Smooth muscle cell (in vitro differentiated cells): ENCODE data around the gene IRX4. TPM values are rescaled to one million over a fixed set of nuclear protein-coding genes. Genes with fewer than 3 reads are reported as not detected.

ENCODE experiments used
- DNase-seq: peaks from one replicate; lab custom pipeline; 2025; ENCODE audit not compliant: unreplicated experiment; lab: John Stamatoyannopoulos, UW
- H2AFZ ChIP-seq: fragments of 200-600 bp; sonication (generic); 2 replicates; pipeline ENCODE4 v1.6.0; 2016; ENCODE audit warnings: antibody characterized with exemption, low read depth, mild to moderate bottlenecking
- H3F3A ChIP-seq: fragments of 200-600 bp; sonication (generic); 2 replicates; pipeline ENCODE4 v1.6.0; 2017; ENCODE audit warnings: antibody characterized with exemption, low read depth
- H3K27ac ChIP-seq: fragments of 200-600 bp; sonication (generic); 2 replicates; pipeline ENCODE4 v1.5.1; 2016; ENCODE audit warnings: low read depth, mild to moderate bottlenecking
- H3K27me3 ChIP-seq: fragments of 200-600 bp; sonication (generic); 2 replicates; pipeline ENCODE4 v1.6.1; 2016; ENCODE audit warnings: low read depth, mild to moderate bottlenecking
- H3K36me3 ChIP-seq: fragments of 200-600 bp; sonication (generic); 2 replicates; pipeline ENCODE4 v1.5.1; 2016; ENCODE audit warnings: low read depth
- H3K4me1 ChIP-seq: fragments of 200-600 bp; sonication (generic); 2 replicates; pipeline ENCODE4 v1.5.1; 2016; ENCODE audit warnings: low read depth
- H3K4me2 ChIP-seq: fragments of 200-600 bp; sonication (generic); 2 replicates; pipeline ENCODE4 v1.6.0; 2016; ENCODE audit warnings: mild to moderate bottlenecking
- H3K4me3 ChIP-seq: fragments of 200-600 bp; sonication (generic); 2 replicates; pipeline ENCODE4 v1.5.1; 2016; ENCODE audit warnings: mild to moderate bottlenecking
- H3K79me2 ChIP-seq: fragments of 200-600 bp; sonication (generic); 2 replicates; pipeline ENCODE4 v1.6.0; 2016; ENCODE audit warnings: low read depth, mild to moderate bottlenecking
- H3K9ac ChIP-seq: fragments of 200-600 bp; sonication (generic); 2 replicates; pipeline ENCODE4 v1.6.0; 2016; ENCODE audit warnings: low read depth
- H3K9me3 ChIP-seq: fragments of 200-600 bp; sonication (generic); replicated peaks from 2 replicates; pipeline ENCODE4 v1.5.1; 2016; ENCODE audit warnings: low read depth
- H4K20me1 ChIP-seq: fragments of 200-600 bp; sonication (generic); 2 replicates; pipeline ENCODE4 v1.6.0; 2016; ENCODE audit warnings: low read depth
- WGBS: methylation state at CpG from one replicate; pipeline ENCODE4 v1.1.7; 2016; ENCODE audit warnings: low lambda C conversion rate; 5-methylcytosine and 5-hydroxymethylcytosine counted together
- polyA plus RNA-seq: library from polyadenylated mRNA; unstranded; fragments of >200 nt; fragmentation: Nextera tagmentation; extraction: Ambion mirVana; gene quantifications from 2 replicates; pipeline ENCODE4 v1.2.1, GENCODE V29; 2016
- total RNA-seq: library from RNA; depleted of rRNA; stranded (reverse); fragments of >200 nt; gene quantifications from 2 replicates; pipeline ENCODE4 v1.2.3, GENCODE V29; 2014
- TF ChIP-seq, protein P1 (sequence below): fragments of 200-600 bp; sonication (generic); IDR thresholded peaks from 2 replicates; pipeline ENCODE4 v1.5.1; 2017; ENCODE audit warnings: borderline replicate concordance, mild to moderate bottlenecking, antibody characterized with exemption; ENCODE audit not compliant: insufficient read depth, poor library complexity, severe bottlenecking

The IRX4 gene
- total and polyA plus RNA-seq, 2 experiments from 2014 or later, result 0.18 to 0.40 TPM

- H3K27me3 ChIP-seq, result peaks cover 100% of the 10 kb centered on the region
- H3K4me2 ChIP-seq, result no peak overlapping the region
- H3K4me3 ChIP-seq, result no peak overlapping the region
- WGBS, result no CpG with 5 or more reads among the region's 10 CpGs
- DNase-seq, result no peak
- no peaks in the 10 kb centered on the region for H3K79me2 ChIP-seq
- H3K27ac ChIP-seq, result no peak overlapping the region
- TF ChIP-seq, protein P1, sequence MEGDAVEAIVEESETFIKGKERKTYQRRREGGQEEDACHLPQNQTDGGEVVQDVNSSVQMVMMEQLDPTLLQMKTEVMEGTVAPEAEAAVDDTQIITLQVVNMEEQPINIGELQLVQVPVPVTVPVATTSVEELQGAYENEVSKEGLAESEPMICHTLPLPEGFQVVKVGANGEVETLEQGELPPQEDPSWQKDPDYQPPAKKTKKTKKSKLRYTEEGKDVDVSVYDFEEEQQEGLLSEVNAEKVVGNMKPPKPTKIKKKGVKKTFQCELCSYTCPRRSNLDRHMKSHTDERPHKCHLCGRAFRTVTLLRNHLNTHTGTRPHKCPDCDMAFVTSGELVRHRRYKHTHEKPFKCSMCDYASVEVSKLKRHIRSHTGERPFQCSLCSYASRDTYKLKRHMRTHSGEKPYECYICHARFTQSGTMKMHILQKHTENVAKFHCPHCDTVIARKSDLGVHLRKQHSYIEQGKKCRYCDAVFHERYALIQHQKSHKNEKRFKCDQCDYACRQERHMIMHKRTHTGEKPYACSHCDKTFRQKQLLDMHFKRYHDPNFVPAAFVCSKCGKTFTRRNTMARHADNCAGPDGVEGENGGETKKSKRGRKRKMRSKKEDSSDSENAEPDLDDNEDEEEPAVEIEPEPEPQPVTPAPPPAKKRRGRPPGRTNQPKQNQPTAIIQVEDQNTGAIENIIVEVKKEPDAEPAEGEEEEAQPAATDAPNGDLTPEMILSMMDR, result no peak
- no peaks in the 10 kb centered on the region for H3F3A ChIP-seq
- H4K20me1 ChIP-seq, result no peaks in the 10 kb centered on the region
- H3K36me3 ChIP-seq, result no peaks in the 10 kb centered on the region
- peaks cover 23% of the 10 kb centered on the region for H3K4me1 ChIP-seq
- H2AFZ ChIP-seq, result no peak overlapping the region
- H3K9me3 ChIP-seq, result no peaks in the 10 kb centered on the region
- H3K9ac ChIP-seq, result no peak overlapping the region
These were observed 1.6 kb downstream of the IRX4 start for GRCh38 chr5:1881098-1881572.

DNA sequence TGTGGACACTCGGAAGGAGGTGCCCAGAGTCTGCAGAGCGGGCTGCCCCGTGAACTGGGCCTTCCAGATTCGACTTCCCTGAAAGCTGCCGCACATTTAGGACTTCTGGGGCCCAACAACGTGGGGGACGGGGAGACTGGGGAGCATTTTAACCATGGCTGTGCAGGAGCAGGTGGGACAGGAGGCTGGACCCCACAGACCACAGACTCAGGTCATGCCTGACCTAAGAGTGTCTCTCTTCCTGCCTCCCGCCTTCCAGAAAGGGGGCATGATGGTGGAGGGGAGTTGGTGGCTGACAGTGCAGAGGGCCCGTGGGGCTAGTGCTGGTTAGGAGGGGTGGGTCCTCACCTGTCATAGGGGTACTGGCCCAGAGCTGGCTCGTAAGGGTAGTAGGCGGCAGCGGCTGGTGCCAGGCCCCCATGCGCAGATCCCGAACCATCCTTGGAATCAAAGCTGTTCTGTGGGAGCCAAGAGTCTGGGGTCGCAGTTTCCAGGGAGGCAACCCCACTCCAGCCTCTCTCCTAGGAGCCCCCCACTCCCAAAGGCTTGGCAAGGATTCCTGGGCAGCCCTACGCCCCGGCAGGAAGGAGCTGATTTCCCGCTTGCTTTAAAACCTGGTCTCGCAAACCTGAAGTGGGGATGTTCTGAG lies 2.2 kb downstream of the IRX4 start:
- H3K27me3 ChIP-seq, result peaks cover 100% of the 10 kb centered on the region
- H4K20me1 ChIP-seq, result no peaks in the 10 kb centered on the region
- DNase-seq, result no peak
- no peak overlapping the region for H3K27ac ChIP-seq
- H2AFZ ChIP-seq, result no peak overlapping the region
- no peaks in the 10 kb centered on the region for H3K9me3 ChIP-seq
- H3K9ac ChIP-seq, result no peak overlapping the region
- no peaks in the 10 kb centered on the region for H3K79me2 ChIP-seq
- peaks cover 29% of the 10 kb centered on the region for H3K4me1 ChIP-seq
- no peak overlapping the region for H3K4me2 ChIP-seq
- H3K36me3 ChIP-seq, result no peaks in the 10 kb centered on the region
- TF ChIP-seq, protein P1, result no peak
- 60% methylated on average over 19 of the region's 19 CpGs for WGBS
- no peak overlapping the region for H3K4me3 ChIP-seq
- no peaks in the 10 kb centered on the region for H3F3A ChIP-seq

GRCh38 chr5:1879292-1880263 lies 3.1 kb downstream of the IRX4 start:
- H3K9me3 ChIP-seq, result no peaks in the 10 kb centered on the region
- H3K4me2 ChIP-seq, result no peak overlapping the region
- H3K27ac ChIP-seq, result no peak overlapping the region
- H3K4me3 ChIP-seq, result no peak overlapping the region
- H3K79me2 ChIP-seq, result no peaks in the 10 kb centered on the region
- TF ChIP-seq, protein P1, result no peak
- H4K20me1 ChIP-seq, result no peaks in the 10 kb centered on the region
- peaks cover 100% of the 10 kb centered on the region for H3K27me3 ChIP-seq
- no peaks in the 10 kb centered on the region for H3F3A ChIP-seq
- no peak overlapping the region for H2AFZ ChIP-seq
- peaks cover 29% of the 10 kb centered on the region for H3K4me1 ChIP-seq
- H3K9ac ChIP-seq, result no peak overlapping the region
- DNase-seq, result no peak
- 64% methylated on average over 44 of the region's 48 CpGs for WGBS
- H3K36me3 ChIP-seq, result no peaks in the 10 kb centered on the region
